ENCODE data around the gene FAN1.

DNA sequence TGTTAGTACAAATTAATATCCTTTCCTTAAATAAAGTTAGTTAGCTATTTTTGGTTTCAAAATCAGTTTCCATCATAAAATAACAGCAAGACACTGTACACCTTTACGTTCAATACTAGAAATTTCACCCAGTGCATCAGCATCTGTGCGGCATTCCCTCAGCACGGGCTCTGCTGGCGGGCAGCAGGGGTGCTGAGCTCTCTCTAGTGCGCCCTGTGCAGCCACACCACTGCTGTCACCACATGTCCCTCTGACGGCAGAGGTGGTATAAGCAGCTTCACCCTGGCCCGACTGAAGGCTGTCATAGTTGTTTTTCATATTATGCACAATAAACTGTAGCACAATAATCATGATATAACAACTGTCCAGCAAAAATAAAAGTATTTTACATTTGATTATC, 35.4 kb downstream of the FAN1 start:
- TF ChIP-seq, protein P1, sequence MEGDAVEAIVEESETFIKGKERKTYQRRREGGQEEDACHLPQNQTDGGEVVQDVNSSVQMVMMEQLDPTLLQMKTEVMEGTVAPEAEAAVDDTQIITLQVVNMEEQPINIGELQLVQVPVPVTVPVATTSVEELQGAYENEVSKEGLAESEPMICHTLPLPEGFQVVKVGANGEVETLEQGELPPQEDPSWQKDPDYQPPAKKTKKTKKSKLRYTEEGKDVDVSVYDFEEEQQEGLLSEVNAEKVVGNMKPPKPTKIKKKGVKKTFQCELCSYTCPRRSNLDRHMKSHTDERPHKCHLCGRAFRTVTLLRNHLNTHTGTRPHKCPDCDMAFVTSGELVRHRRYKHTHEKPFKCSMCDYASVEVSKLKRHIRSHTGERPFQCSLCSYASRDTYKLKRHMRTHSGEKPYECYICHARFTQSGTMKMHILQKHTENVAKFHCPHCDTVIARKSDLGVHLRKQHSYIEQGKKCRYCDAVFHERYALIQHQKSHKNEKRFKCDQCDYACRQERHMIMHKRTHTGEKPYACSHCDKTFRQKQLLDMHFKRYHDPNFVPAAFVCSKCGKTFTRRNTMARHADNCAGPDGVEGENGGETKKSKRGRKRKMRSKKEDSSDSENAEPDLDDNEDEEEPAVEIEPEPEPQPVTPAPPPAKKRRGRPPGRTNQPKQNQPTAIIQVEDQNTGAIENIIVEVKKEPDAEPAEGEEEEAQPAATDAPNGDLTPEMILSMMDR (IDR thresholded peaks at IDR 0.05) = no peak
- no peak for TF ChIP-seq EZH2 (IDR thresholded peaks at IDR 0.05; ENCODE audit: borderline replicate concordance, insufficient read depth, low read depth, low read length, poor library complexity, severe bottlenecking)

Measured in B cell (primary cell).